GM12891 (cell line): ENCODE measurements around the gene TGFBI.

Experiments
- POLR2A ChIP-seq: IDR thresholded peaks from 2 replicates; pipeline ENCODE4 v1.6.1; 2011; ENCODE audit warnings: low read depth, low read length, control low read depth
- POLR2AphosphoS5 ChIP-seq: IDR thresholded peaks from 2 replicates; pipeline ENCODE4 v1.6.1; 2011; ENCODE audit warnings: low read depth, low read length, control low read depth
- POU2F2 ChIP-seq: IDR thresholded peaks from 2 replicates; pipeline ENCODE4 v1.6.1; 2011; ENCODE audit warnings: low read depth, mild to moderate bottlenecking, control low read depth, low read length, moderate library complexity
- TAF1 ChIP-seq: IDR thresholded peaks from 2 replicates; pipeline ENCODE4 v1.6.1; 2011; ENCODE audit warnings: low read depth, low read length, control low read depth

- TF ChIP-seq TAF1 (no peak), POU2F2 (no peak), POLR2A (no peak), POLR2AphosphoS5 (no peak)
Observed at GRCh38 chr5:136043968-136044610, 15.3 kb downstream of the TGFBI start.
